C4-2B (cell line): Measurements from ENCODE around the gene NEGR1.

Source experiments
- ZFX ChIP-seq: fragments of 450-650 bp; IDR thresholded peaks from 2 replicates; pipeline ENCODE4 v1.6.1; 2017
- TF ChIP-seq, protein P1 (sequence below): fragments of 450-650 bp; conservative IDR thresholded peaks from 2 replicates; pipeline ENCODE4 v1.5.1; 2017; ENCODE audit warnings: mild to moderate bottlenecking

GRCh38 chr1:72051538-72051937, 230.8 kb downstream of the NEGR1 start:
- TF ChIP-seq, protein P1, sequence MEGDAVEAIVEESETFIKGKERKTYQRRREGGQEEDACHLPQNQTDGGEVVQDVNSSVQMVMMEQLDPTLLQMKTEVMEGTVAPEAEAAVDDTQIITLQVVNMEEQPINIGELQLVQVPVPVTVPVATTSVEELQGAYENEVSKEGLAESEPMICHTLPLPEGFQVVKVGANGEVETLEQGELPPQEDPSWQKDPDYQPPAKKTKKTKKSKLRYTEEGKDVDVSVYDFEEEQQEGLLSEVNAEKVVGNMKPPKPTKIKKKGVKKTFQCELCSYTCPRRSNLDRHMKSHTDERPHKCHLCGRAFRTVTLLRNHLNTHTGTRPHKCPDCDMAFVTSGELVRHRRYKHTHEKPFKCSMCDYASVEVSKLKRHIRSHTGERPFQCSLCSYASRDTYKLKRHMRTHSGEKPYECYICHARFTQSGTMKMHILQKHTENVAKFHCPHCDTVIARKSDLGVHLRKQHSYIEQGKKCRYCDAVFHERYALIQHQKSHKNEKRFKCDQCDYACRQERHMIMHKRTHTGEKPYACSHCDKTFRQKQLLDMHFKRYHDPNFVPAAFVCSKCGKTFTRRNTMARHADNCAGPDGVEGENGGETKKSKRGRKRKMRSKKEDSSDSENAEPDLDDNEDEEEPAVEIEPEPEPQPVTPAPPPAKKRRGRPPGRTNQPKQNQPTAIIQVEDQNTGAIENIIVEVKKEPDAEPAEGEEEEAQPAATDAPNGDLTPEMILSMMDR, result no peak
- no peak for TF ChIP-seq ZFX
